Right renal cortex interstitium (tissue), 3 donors: Measurements from ENCODE around the gene IGFBP2. TPM values are rescaled to one million over a fixed set of nuclear protein-coding genes. Genes with fewer than 3 reads are reported as not detected.

ENCODE experiments used
- DNase-seq, 3 donors: peaks; one replicate each; pipeline ENCODE4 v3.0.0-alpha.2; 2013; ENCODE audit warnings: low read depth in 3 of 3, low spot score in 2 of 3
- polyA plus RNA-seq, 3 donors: library from polyadenylated mRNA; unstranded; fragments of 120-200 nt; gene quantifications; one replicate each; pipeline ENCODE4 v1.2.1, GENCODE V29; 2013; ENCODE audit not compliant: insufficient read length in 3 of 3

The IGFBP2 gene
- polyA plus RNA-seq, 3 donors: 152 to 214 (median 192) TPM

GRCh38 chr2:216635701-216636550 lies 2.7 kb downstream of the IGFBP2 start:
- no peak for DNase-seq

GRCh38 chr2:216636551-216637450 lies 3.6 kb downstream of the IGFBP2 start:
- DNase-seq: no peak

DNA sequence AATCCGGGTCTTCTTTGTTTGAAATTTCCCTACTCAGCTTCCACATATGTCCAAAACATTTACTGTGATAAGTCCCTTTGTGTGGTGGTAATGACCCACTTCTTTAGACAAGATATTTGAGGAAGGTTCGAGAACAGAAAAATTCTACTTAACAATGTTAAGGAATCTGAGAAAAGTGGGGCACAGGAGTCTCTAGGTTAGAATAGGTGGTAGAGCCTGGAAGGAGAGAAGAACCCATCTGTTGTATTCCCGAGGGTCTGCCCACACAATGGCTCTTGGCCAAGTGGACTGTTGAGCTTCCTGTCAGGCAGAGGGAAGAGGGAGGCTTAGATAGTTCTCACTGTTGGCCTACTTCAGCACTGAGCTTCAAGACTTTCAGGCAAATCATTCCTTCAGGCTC lies 4.3 kb downstream of the IGFBP2 start:
- DNase-seq: no peak

- no peak for DNase-seq
Observed at GRCh38 chr2:216643986-216644659, 10.9 kb downstream of the IGFBP2 start.

DNA sequence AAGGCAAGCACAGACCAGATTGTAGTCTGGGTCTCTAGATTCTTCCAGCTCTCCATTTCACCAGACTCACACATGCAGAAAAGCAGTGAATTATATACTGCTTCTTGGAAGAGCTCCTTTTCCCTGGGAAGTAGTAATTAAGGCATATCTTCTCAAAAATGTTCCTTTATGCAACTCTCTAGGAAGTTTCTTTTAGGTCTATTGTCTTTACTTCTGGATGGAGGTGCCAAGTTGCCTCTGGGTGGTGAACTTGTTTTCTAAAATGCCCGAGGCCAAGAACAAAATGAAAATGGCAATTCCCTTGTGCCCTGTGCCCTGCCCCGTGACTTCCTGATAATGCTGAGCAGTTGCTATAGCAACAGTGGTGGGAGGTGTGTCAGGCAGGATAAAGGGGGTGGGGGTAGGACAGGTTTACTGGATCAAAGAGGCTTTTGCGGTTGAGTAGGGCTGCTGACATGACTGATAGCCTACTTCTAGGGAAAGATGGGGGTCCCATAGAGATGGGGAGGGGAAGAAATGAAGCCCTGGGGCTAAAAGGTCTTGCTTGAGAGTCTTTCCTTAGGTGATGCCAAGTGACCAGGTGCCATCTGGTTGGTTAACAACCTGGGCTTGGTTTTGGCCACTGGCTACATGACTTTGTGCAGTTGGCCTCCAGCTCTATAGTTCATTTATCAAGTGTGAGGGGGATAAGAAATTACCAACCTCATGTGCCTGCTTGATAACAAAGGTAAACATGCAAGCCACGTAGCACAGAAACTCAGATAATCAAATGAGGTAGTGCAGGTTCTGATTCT lies 11.8 kb downstream of the IGFBP2 start:
- DNase-seq: no peak

GRCh38 chr2:216645636-216645950 lies 12.4 kb downstream of the IGFBP2 start:
- DNase-seq: no peak

GRCh38 chr2:216646116-216646515 lies 12.9 kb downstream of the IGFBP2 start:
- DNase-seq: no peak

GRCh38 chr2:216648105-216648504 lies 14.9 kb downstream of the IGFBP2 start:
- DNase-seq: no peak

- DNase-seq: no peak
Observed at GRCh38 chr2:216649574-216649973, 16.4 kb downstream of the IGFBP2 start.

- no peak for DNase-seq
Observed at GRCh38 chr2:216650626-216651257, 17.5 kb downstream of the IGFBP2 start.

GRCh38 chr2:216651351-216651881 lies 18.2 kb downstream of the IGFBP2 start:
- no peak for DNase-seq

DNA sequence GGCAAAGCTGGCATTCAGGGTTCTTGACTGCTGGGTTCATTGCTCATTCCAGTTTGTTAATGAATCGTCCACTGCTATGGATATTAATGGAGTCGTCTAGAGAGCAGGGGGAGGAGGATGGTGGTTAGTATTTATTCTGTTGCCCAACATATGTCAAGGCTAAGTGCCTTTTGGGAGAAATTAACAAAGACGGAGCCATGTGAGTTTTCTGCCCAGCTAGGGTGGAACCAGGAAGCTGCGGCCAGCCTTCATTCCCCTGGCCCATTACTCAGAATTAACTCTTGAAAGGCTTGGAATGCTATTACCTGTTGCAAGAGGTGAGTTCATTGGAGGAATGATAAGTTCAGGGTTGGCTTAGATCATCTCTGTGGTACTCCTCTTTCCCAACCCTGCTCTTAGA lies 19.3 kb downstream of the IGFBP2 start:
- no peak for DNase-seq

DNA sequence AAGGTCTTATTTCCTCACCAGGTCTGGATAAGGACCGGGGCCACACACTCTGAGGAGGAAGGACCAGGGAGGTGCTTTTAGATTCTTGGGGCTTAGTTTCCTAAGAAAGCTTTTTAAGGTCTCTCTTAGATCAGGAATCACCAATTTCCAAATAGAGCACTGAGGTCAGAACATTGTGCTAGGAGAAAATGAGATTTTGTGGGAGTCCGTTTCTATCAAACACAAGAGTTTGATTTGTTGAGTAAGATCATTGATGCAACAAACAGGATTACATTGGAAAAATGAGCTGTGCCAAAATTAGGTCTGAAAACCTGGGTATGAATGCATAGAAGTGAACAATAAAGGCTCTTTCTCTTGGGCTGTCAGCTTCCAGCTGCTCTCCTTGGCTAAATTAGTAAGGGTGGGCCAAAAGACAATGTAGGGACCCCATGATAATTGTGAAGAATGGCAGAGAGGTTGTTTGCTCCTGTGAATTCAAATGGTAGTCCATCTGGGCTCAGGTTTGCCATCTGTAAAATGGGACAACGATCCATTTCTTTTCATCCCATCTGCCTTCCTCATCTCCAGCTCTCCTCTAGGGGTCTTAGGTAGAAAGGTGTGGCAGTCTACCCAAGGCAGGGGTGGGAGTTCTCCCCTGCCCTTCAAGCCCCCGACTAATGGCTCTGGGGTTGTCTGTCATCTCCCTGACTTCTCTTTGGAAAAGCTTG lies 20.0 kb downstream of the IGFBP2 start:
- DNase-seq: no peak

DNA sequence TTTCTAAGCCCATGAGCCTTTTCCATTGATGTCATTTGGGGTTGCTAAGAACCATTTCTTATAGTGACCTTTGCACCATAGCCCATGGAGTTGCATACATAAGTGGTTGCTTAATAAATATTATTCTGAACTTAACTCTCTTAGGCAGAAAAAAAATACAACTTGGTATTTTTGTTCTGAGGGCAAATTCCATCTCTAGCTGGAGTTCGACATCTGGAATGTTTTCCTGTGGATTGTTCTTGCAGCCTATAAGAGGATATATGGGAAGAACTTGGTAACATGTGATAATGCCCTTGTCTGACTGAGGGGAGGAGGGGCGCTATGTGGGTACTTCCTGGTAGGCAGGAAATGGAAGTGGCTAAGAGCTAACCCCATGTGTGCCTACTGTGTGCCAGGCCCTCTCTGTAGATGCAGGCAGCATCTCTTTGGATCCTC lies 20.7 kb downstream of the IGFBP2 start:
- no peak for DNase-seq

GRCh38 chr2:216654528-216655052 lies 21.4 kb downstream of the IGFBP2 start:
- no peak for DNase-seq

- DNase-seq: no peak
Observed at GRCh38 chr2:216657086-216657855, 24.1 kb downstream of the IGFBP2 start.

DNA sequence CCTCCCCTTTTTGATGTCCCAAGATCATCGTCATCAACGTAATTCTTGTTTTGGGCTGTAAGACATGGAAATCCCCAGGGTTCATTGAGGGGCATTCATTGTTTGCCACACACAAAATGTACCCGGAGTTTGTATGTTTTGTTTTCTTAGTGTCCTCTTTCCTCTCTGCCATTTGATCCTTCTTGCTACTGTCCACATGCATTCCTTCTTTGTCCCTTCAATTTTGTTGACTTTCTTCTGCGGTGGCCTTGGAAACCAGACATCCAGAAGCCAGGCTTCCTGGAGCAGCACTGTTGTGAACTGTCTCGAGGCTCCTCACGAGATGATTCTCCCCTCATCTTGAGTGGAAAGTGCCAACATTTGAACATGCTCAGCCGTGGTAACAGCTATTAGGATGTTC lies 24.8 kb downstream of the IGFBP2 start:
- no peak for DNase-seq

GRCh38 chr2:216658757-216659156 lies 25.5 kb downstream of the IGFBP2 start:
- DNase-seq: no peak
